ENCODE measurements around the gene MYH9.
"Not testable (repeated sequence)": the region's sequence is repeated elsewhere in the genome, so short reads cannot be mapped to it uniquely, and the experiment has no call there.

MYH9 gene

GRCh38 chr22:36415415-36416168 lies 27.8 kb upstream of the MYH9 start:
- no peak for FAIRE-seq
- DNase-seq (ENCODE audit: extremely low spot score, insufficient read length, low read depth): no peak

DNA sequence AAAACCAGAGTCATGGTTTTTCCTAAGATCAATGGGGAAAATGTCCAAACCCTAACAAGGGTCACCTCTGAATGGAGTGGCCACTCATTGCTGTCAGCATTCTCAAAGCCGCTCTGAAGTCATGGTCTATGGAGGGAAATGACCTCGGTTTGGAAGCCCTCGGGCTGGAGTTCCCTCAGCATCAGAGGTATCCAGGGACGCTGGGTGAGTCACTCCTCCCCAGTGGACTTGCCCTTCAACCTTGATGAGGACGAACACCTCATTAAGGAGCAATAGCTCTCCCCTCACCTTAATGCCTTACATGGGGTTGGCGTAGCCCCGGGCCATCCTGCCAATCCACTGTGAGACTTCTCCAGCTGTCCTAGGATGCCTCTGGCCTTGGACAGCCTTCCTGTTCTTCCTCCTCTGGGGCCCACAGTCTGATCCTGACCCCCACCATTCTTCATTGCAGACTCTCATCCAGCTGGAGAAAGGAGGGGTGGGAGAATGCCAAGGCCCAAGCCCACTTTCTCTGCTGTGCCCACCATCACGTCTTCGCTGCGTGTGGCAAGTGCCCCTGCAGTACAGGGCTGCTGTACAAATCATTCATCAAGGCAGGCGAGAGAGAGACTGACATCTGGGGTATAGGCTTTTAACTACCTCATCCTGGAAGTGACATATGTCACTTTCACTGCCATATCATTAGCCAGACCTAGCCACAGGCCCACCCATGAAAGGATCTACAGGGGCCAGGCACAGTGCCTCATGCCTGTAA lies 25.4 kb upstream of the MYH9 start:
- FAIRE-seq (no peak), DNase-seq (ENCODE audit: extremely low spot score, insufficient read length, low read depth) (no peak)

DNA sequence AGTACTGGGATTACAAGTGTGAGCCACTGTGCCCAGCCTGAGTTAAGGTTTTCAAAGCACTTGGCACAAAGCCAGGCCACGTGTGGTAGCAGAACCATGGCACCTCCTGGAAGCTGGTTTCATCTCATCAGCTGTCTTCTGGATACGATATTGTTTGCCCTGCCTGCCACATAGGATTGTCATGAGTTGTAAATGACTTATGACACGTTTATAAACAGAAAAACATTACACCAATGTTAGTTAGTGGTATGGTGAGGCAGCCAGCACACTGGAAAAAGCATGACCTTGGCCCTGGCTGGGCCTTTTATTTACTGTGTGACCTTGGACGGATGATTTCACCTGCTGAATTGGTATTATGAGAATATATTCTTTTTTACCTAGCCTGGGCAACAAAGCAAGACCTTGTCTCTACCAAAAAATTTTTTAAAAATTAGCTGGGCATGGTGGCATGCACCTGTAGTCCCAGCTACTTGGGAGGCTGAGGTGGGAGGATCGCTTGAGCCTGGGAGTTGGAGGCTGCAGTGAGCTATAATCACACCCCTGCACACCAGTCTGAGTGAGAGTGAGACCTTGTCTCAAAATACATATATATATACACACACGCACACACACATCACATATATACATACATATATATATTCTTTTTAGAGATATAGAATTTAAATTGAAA lies 24.0 kb upstream of the MYH9 start:
- DNase-seq (ENCODE audit: extremely low spot score, insufficient read length, low read depth) (no peak), FAIRE-seq (no peak)

DNA sequence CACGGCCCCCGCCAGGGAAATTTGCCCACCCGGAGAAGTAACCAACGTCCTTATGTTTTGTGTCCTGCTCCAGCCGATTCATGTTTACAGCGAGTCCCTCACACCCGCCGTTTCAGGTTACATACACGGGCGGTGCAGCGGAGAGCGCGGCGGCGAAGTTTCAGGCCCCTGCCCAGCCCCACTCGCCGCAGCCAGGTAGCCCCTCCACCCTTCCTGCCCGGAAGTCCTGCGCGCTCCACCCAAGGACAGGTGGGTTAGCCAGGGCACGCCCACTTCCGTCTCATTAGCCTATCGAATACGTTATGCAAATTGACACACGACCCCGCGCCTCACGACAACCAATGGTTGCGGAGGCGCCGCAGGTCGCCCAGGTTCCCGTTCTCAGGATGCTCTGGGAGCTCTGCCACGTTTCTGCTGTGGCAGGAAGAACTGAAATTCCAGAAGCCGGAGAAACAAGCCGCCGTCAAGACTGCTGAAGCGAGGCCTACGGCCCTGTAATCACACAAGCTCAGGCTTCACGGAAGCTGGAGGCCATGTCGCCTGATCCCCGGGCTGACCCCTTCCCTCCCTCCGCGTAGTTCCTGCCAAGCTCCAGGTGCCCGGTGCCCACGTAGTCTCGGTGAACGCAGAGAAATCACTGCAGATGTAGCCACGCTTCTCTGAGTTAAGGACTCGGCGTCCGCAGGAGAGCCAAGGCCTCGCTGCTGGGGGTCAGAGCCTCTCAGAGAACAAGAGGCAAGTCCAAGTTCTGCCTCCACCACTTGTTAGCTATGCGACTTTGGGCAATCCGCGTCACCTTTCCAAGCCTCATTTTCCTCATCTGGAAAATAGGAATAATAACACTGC lies 22.4 kb upstream of the MYH9 start:
- no peak for DNase-seq (ENCODE audit: extremely low spot score, insufficient read length, low read depth)
- peak; percentile 31 for FAIRE-seq

GRCh38 chr22:36409554-36409910 lies 21.8 kb upstream of the MYH9 start:
- FAIRE-seq: not testable (repeated sequence)

GRCh38 chr22:36409056-36409455 lies 21.3 kb upstream of the MYH9 start:
- no peak for FAIRE-seq
- no peak for DNase-seq (ENCODE audit: extremely low spot score, insufficient read length, low read depth)

More at GRCh38 chr22:36409554-36409910, 21.8 kb upstream of the MYH9 start:
- not testable (repeated sequence) for DNase-seq (ENCODE audit: extremely low spot score, insufficient read length, low read depth)

DNA sequence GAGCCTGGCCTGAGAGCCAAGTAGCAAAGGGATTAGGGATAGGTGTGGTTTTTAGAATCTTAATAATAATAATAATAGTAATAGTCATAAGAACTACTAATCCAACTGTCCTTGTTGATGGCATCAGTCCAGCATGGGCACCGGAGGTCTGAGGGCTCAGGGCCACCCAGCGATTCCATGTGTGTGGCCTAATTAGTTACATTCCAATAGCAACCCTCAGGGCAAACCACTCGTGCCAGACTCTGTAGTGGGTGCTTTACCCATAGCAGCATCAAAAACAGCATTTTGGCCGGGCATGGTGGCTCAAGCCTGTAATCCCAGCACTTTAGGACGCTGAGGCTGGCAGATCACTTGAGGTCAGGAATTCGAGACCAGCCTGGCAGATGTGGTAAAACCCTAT lies 19.0 kb upstream of the MYH9 start:
- no peak for FAIRE-seq
- no peak for DNase-seq (ENCODE audit: extremely low spot score, insufficient read length, low read depth)

DNA sequence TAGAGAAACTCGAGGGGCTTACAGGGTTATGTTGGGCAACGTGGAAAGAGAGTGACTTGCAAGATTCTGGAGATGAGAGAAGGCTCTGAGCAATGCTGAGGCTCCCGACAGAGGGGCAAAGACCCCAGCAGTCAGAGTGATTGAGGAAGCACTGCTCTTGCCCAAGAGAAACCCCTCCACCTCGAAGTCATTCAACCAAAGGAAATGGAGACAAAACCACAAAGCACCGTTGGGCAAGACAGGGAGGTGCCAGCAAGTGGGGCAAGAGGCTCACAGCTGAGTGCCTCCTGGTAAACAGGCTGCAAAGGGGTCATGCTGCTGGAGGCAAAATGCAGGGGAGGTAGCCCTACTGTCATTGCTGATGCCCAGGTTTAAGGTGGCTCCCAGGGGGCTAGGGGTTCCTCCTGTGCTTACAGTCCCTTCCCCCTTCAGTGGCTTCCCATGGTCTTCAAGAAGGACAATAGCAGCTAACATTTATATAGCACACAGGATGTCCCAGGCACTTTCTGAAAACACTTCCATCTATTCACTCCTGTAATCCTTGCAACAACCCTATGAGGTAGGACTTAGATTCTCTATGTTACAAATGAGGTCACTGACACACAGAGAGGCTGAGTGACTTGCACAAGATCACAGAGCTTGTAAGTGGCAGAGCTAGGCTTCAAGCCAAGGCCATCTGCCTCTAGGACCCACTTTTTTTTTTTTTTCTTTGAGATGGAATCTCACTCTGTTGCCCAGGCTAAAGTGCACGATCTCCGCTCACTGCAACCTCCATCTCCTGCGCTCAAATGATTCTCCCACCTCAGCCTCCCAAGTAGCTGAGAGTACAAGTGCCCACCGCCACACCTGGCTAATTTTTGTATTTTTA lies 18.1 kb upstream of the MYH9 start:
- DNase-seq (ENCODE audit: extremely low spot score, insufficient read length, low read depth): no peak
- peak; percentile 60 for FAIRE-seq

GRCh38 chr22:36405221-36405661 lies 17.5 kb upstream of the MYH9 start:
- DNase-seq (ENCODE audit: extremely low spot score, insufficient read length, low read depth) (no peak), FAIRE-seq (no peak)

DNA sequence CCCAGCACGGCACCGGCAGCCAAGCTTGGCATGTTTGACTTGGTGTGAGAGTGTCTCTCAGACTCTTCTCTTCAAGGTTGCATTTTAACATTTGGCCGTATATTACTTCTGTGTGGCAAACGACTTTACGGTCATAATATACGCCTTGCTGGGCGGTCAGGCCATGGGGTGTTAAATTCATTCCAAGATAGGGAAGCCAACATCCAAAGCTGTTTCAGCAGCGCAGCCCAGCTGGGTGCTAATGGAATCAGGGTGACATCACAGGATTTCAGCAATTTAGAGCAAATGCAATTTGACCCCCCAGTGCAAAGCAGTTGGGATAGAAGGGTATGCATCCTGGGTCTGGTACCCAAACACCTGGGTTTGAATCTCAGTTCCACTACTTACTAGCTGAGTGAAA lies 16.7 kb upstream of the MYH9 start:
- DNase-seq (ENCODE audit: extremely low spot score, insufficient read length, low read depth) (no peak), FAIRE-seq (no peak)

DNA sequence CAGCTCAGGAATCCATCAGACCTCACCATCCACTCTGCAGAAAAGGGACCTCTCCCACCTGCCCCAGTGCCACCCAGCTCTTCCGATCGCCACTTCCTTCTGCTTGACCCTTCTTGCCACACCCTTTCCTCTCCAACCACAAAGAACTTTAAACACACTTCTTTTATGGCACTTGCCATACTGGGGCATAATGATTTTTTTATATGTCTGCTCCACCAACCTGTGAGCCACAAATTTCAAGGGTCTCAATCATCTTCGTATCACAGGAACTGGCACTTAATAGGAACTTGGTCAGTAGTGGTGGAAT lies 11.7 kb upstream of the MYH9 start:
- DNase-seq (ENCODE audit: extremely low spot score, insufficient read length, low read depth) (no peak), FAIRE-seq (no peak)

GRCh38 chr22:36398601-36399471 lies 11.1 kb upstream of the MYH9 start:
- DNase-seq (ENCODE audit: extremely low spot score, insufficient read length, low read depth) (no peak), FAIRE-seq (no peak)

DNA sequence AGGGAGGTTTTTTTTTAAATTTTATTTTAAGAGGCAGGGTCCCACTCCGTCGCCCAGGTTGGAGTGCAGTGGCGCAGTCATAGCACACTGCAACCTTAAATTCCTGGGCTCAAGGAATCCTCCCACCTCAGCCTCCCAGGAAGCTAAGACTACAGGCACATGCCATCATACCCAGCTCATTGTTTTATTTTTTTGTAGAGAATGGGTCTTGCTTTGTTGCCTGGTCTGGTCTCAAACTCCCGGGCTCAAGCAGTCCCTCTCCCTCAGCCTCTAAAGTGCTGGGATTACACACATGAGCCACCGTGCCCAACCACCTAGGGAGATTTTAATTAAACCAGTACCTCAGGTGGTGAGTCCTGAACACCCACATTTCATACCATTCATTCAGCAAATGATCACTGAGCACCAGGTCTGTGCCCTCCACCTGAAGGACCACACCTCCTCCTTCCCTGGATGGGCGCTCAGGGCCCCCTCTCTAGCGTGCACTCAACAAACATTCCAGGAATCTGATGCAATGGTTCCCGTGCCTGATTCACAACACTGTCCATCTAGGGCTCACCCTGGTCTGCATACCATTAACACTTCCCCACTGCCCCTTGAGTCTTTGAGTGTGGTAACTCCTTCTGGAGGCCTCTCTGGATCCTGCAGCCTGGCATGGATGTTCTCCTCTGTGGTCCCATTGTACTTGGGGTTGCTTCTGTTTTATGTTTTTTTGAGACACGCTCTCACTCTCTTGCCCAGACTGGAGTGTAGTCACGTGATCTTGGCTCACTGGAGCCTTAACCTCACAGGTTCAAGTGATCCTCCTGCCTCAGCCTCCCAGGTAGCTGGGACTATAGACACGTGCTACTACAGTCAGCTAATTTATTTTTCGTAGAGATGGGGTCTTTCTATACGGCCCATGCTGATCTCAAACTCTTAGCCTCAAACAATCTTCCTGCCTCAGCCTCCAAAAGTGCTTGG lies 9.6 kb upstream of the MYH9 start:
- FAIRE-seq: no peak
- DNase-seq (ENCODE audit: extremely low spot score, insufficient read length, low read depth): no peak

GRCh38 chr22:36395915-36396314 lies 8.1 kb upstream of the MYH9 start:
- no peak for DNase-seq (ENCODE audit: extremely low spot score, insufficient read length, low read depth)

GRCh38 chr22:36395055-36395849 lies 7.5 kb upstream of the MYH9 start:
- DNase-seq (ENCODE audit: extremely low spot score, insufficient read length, low read depth): no peak
- FAIRE-seq: no peak

More at GRCh38 chr22:36395915-36396314, 8.1 kb upstream of the MYH9 start:
- FAIRE-seq: no peak

GRCh38 chr22:36391638-36392037 lies 3.9 kb upstream of the MYH9 start:
- DNase-seq (ENCODE audit: extremely low spot score, insufficient read length, low read depth) (no peak), FAIRE-seq (no peak)

DNA sequence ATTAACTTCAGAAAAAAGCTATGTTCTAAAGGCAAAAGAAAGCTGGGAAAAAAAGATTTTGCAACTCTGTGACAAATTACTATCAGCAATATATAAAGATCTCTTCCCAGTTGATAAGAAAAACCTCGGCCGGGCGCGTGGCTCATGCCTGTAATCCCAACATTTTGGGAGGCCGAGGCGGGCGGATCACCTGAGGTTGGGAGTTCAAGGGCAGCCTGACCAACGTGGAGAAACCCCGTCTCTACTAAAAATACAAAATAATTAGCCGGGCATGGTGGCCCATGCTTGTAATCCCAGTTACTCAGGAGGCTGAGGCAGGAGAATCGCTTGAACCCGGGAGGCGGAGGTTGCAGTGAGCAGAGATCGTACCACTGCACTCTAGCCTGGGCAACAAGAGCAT lies 1.4 kb upstream of the MYH9 start:
- FAIRE-seq; DNase-seq (ENCODE audit: extremely low spot score, insufficient read length, low read depth): not testable (repeated sequence)
